DOHH2 (cell line): ENCODE measurements around the gene EHBP1L1.

Source experiments
- H3F3A ChIP-seq: fragments of 200-600 bp; sonication (generic), shearing (Covaris generic); 2 replicates; pipeline ENCODE4 v1.6.0; 2016; ENCODE audit warnings: antibody characterized with exemption, mild to moderate bottlenecking; ENCODE audit not compliant: control insufficient read depth, insufficient read depth
- H3K27ac ChIP-seq: fragments of 200-600 bp; sonication (generic); 2 replicates; pipeline ENCODE4 v1.5.1; 2014; ENCODE audit warnings: low read depth, mild to moderate bottlenecking, low read length, moderate library complexity
- H3K27me3 ChIP-seq: fragments of 200-600 bp; sonication (generic); 2 replicates; pipeline ENCODE4 v1.6.1; 2014; ENCODE audit warnings: mild to moderate bottlenecking, low read length, mixed read lengths; ENCODE audit not compliant: control insufficient read depth
- H3K36me3 ChIP-seq: fragments of 200-600 bp; sonication (generic); 2 replicates; pipeline ENCODE4 v1.6.1; 2014; ENCODE audit warnings: mild to moderate bottlenecking, low read length, moderate library complexity, mixed read lengths; ENCODE audit not compliant: control insufficient read depth
- H3K4me1 ChIP-seq: fragments of 200-600 bp; sonication (generic); 2 replicates; pipeline ENCODE4 v1.6.1; 2014; ENCODE audit warnings: mild to moderate bottlenecking, low read length, mixed read lengths; ENCODE audit not compliant: control insufficient read depth
- H3K4me2 ChIP-seq: fragments of 200-600 bp; sonication (generic); 2 replicates; pipeline ENCODE4 v1.6.0; 2014; ENCODE audit warnings: mild to moderate bottlenecking, low read length, moderate library complexity
- H3K4me3 ChIP-seq: fragments of 200-600 bp; sonication (generic); 2 replicates; pipeline ENCODE4 v1.5.1; 2014; ENCODE audit warnings: mild to moderate bottlenecking, low read length, mixed read lengths
- H3K79me2 ChIP-seq: fragments of 200-600 bp; sonication (generic); 2 replicates; pipeline ENCODE4 v1.6.1; 2014; ENCODE audit warnings: mild to moderate bottlenecking, low read length, mixed read lengths; ENCODE audit not compliant: control insufficient read depth
- H3K9me2 ChIP-seq: fragments of 200-600 bp; sonication (generic); replicated peaks from 2 replicates; pipeline ENCODE4 v1.6.1; 2014; ENCODE audit warnings: mild to moderate bottlenecking, low read length, mixed read lengths; ENCODE audit not compliant: control insufficient read depth
- H3K9me3 ChIP-seq: fragments of 200-600 bp; sonication (generic); 2 replicates; pipeline ENCODE4 v1.6.1; 2014; ENCODE audit warnings: antibody characterized with exemption, low read length, mixed read lengths; ENCODE audit not compliant: control insufficient read depth, insufficient read depth
- H4K20me1 ChIP-seq: fragments of 200-600 bp; sonication (generic); 2 replicates; pipeline ENCODE4 v1.6.0; 2014; ENCODE audit warnings: low read depth, mild to moderate bottlenecking, antibody characterized with exemption, low read length, moderate library complexity; ENCODE audit not compliant: control insufficient read depth, insufficient read depth
- CTCF ChIP-seq: fragments of 200-600 bp; sonication (generic); IDR thresholded peaks from one replicate; pipeline ENCODE4 v1.5.1; 2014; ENCODE audit warnings: antibody characterized with exemption, mild to moderate bottlenecking, low read depth, low read length; ENCODE audit not compliant: poor library complexity, severe bottlenecking
- EZH2phosphoT487 ChIP-seq: fragments of 200-600 bp; sonication (generic); IDR thresholded peaks from 2 replicates; pipeline ENCODE4 v1.6.1; 2017; ENCODE audit warnings: borderline replicate concordance, mild to moderate bottlenecking, antibody characterized with exemption, low read length, moderate library complexity, mixed read lengths

The EHBP1L1 gene

GRCh38 chr11:65615229-65615949, 39.5 kb downstream of the EHBP1L1 start, which contains the start of gene PCNX3:
PCNX3 (plus strand) TSS chr11:65615776; CDS start chr11:65616312, 536 bp downstream.
- no peak for TF ChIP-seq CTCF
- Histone ChIP-seq H3K4me3 (peak within 1 kb of the TSS; percentile 78), H3F3A (no peaks in the 10 kb centered on the region; the same call in 1 of the 2 replicates), H3K4me1 (peaks cover 54% of the 10 kb centered on the region), H3K4me2 (peak within 1 kb of the TSS; percentile 93), H3K9me2 (no peaks in the 10 kb centered on the region), H3K79me2 (peaks cover 83% of the 10 kb centered on the region), H3K36me3 (peaks cover 63% of the 10 kb centered on the region), H3K27ac (peak within 1 kb of the TSS; percentile 78), H3K9me3 (no peaks in the 10 kb centered on the region), H3K27me3 (no peaks in the 10 kb centered on the region), H4K20me1 (peaks cover 14% of the 10 kb centered on the region; the same call in 1 of the 2 replicates)

GRCh38 chr11:65615950-65616574, 40.2 kb downstream of the EHBP1L1 start:
- Histone ChIP-seq H3F3A (no peaks in the 10 kb centered on the region; the same call in 1 of the 2 replicates), H3K4me3 (peak overlapping the region; percentile 78), H3K4me2 (peak overlapping the region; percentile 93), H3K27me3 (no peaks in the 10 kb centered on the region), H3K9me2 (no peaks in the 10 kb centered on the region), H4K20me1 (peaks cover 14% of the 10 kb centered on the region; the same call in 1 of the 2 replicates), H3K79me2 (peaks cover 76% of the 10 kb centered on the region), H3K9me3 (no peaks in the 10 kb centered on the region), H3K27ac (peak overlapping the region; percentile 78), H3K4me1 (peaks cover 47% of the 10 kb centered on the region), H3K36me3 (peaks cover 63% of the 10 kb centered on the region)
- TF ChIP-seq CTCF (no peak), EZH2phosphoT487 (no peak)

- peak overlapping the region; percentile 93 for H3K4me2 ChIP-seq
- H3K4me3 ChIP-seq: peak overlapping the region; percentile 78
- no peaks in the 10 kb centered on the region for H3K27me3 ChIP-seq
- H3K9me3 ChIP-seq: no peaks in the 10 kb centered on the region
- no peaks in the 10 kb centered on the region for H3K9me2 ChIP-seq
- H3K36me3 ChIP-seq: peaks cover 68% of the 10 kb centered on the region
- TF ChIP-seq EZH2phosphoT487 (no peak), CTCF (no peak)
- peak overlapping the region; percentile 78 for H3K27ac ChIP-seq
- H4K20me1 ChIP-seq: peaks cover 14% of the 10 kb centered on the region; the same call in 1 of the 2 replicates
- H3K4me1 ChIP-seq: peaks cover 42% of the 10 kb centered on the region
- peaks cover 71% of the 10 kb centered on the region for H3K79me2 ChIP-seq
- no peaks in the 10 kb centered on the region; the same call in 1 of the 2 replicates for H3F3A ChIP-seq
Measured at GRCh38 chr11:65616575-65617001, 40.7 kb downstream of the EHBP1L1 start.
